ENCODE measurements around the gene LCN2.

Gene LCN2

GRCh38 chr9:128113526-128114325 lies 35.5 kb upstream of the LCN2 start:
- no peaks in the 10 kb centered on the region for H3K27me3 ChIP-seq (replicated peaks)
- in situ Hi-C loops (cut with HindIII; ENCODE audit: low pct_ligation_motif_present, low sequenced_read_pairs) = no loop called here
- TF ChIP-seq, protein P1, sequence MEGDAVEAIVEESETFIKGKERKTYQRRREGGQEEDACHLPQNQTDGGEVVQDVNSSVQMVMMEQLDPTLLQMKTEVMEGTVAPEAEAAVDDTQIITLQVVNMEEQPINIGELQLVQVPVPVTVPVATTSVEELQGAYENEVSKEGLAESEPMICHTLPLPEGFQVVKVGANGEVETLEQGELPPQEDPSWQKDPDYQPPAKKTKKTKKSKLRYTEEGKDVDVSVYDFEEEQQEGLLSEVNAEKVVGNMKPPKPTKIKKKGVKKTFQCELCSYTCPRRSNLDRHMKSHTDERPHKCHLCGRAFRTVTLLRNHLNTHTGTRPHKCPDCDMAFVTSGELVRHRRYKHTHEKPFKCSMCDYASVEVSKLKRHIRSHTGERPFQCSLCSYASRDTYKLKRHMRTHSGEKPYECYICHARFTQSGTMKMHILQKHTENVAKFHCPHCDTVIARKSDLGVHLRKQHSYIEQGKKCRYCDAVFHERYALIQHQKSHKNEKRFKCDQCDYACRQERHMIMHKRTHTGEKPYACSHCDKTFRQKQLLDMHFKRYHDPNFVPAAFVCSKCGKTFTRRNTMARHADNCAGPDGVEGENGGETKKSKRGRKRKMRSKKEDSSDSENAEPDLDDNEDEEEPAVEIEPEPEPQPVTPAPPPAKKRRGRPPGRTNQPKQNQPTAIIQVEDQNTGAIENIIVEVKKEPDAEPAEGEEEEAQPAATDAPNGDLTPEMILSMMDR (IDR thresholded peaks at IDR 0.05; ENCODE audit: low read depth, low read length, missing control alignments) = no peak
- H3K4me3 ChIP-seq (ENCODE audit: low read depth, low read length) = no peak overlapping the region
- no peak overlapping the region for H3K27ac ChIP-seq
- peaks cover 4% of the 10 kb centered on the region for H3K36me3 ChIP-seq (replicated peaks)
- no peak for DNase-seq

- TF ChIP-seq, protein P1 (IDR thresholded peaks at IDR 0.05; ENCODE audit: low read depth, low read length, missing control alignments) = no peak
- H3K4me3 ChIP-seq (ENCODE audit: low read depth, low read length) = no peak overlapping the region
- H3K27ac ChIP-seq = no peak overlapping the region
- in situ Hi-C loops (cut with HindIII; ENCODE audit: low pct_ligation_motif_present, low sequenced_read_pairs) = no loop called here
- H3K27me3 ChIP-seq (replicated peaks) = no peaks in the 10 kb centered on the region
- no peaks in the 10 kb centered on the region for H3K36me3 ChIP-seq (replicated peaks)
- no peak for DNase-seq
Observed at GRCh38 chr9:128114326-128115186, 34.7 kb upstream of the LCN2 start.

DNA sequence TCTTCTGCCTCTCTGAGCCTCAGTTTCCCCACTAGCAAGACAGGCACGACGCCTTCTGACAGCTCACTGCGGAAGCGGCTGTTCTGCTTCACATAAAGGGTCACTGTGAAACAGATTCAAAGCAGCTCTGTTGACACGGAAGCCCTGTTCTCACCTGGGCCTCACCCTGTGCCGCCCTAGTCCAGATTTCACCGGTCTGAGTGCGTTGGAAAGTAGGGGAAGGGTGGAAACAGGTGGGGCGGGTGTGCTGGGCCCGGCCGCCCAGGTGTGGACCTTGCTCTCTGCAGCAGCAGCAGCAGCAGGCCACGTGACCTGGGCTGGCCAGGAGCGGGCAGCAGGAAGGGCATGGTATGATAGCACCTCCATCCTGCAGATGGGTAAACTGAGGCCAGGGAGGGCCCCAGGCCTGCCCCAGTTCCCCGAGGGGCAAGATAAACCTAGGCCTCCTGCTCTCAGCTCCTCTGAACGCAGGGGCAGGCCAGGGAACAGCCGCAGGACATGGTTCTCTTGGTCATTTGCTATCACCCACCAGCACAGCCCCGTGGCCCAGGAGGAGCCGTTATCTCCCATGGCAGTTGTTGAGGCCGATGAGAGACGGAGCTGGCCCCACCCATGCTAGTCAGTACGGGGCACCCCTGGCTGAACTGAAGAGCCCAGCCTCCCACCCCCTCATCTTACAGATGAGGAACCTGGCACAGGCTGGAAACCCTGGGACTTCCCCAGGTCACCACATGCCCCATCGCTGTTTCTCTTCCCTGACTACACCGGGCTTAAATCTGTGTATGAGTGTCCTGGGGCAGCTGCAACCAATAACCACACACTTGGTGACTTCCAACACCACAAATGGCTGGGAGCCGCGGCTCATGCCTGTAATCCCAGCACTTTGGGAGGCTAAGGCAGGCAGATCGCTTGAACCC lies 33.8 kb upstream of the LCN2 start:
- in situ Hi-C loops (cut with HindIII; ENCODE audit: low pct_ligation_motif_present, low sequenced_read_pairs) = no loop called here
- Histone ChIP-seq H3K36me3 (replicated peaks) (no peaks in the 10 kb centered on the region), H3K27ac (no peak overlapping the region), H3K27me3 (replicated peaks) (no peaks in the 10 kb centered on the region), H3K4me3 (ENCODE audit: low read depth, low read length) (no peak overlapping the region)
- TF ChIP-seq, protein P1 (IDR thresholded peaks at IDR 0.05; ENCODE audit: low read depth, low read length, missing control alignments) = no peak
- no peak for DNase-seq

DNA sequence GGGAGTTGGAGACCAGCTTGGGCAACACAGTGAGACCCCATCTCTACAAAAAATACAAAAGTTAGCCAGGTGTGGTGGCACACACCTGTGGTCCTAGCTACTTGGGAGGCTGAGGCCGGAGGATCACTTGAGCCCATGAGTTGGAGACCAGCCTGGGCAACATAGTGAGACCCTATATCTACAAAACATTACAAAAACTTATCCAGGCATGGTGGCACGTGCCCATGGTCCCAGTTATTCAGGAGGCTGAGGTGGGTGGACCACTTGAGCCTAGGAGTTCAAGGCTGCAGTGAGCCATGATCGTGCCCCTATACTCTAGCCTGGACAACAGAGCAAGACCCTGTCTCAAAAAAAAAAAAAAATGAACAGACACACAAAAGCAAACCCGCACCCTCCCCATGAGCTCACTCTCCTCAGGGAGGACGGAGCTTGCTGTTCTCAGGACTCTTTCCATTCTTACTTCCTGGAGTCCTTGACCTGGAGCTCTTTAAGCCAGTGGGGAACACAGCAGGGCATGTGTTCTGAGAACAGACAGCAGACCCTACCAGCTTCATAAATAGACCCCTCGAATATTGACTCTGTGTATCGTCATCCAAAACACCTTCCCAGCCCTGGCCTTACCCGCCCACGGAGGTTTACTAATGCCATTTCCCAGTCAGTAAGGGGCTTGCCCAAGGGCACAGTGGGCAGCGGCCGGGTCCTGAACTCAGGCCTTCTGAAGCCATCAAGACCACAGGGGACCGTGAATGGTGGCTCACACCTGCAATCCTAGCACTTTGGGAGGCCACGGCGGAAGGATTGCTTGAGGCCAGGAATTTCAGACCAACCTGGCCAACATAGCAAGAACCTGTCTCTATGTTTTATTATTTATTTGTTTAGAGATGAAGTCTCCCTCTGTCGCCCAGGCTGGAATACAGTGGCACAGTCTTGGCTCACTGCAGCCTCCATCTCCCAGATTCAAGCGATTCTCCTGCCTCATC lies 32.9 kb upstream of the LCN2 start:
- DNase-seq = no peak
- TF ChIP-seq, protein P1 (IDR thresholded peaks at IDR 0.05; ENCODE audit: low read depth, low read length, missing control alignments) = no peak
- peaks cover 6% of the 10 kb centered on the region for H3K36me3 ChIP-seq (replicated peaks)
- H3K27ac ChIP-seq = no peak overlapping the region
- no peak overlapping the region for H3K4me3 ChIP-seq (ENCODE audit: low read depth, low read length)
- in situ Hi-C loops (cut with HindIII; ENCODE audit: low pct_ligation_motif_present, low sequenced_read_pairs) = no loop called here
- no peaks in the 10 kb centered on the region for H3K27me3 ChIP-seq (replicated peaks)

Data from brain microvascular endothelial cell (primary cell).